IPS-20b (cell line): Measurements from ENCODE around the gene STAT6.

ENCODE experiments used
- H3K27ac ChIP-seq: one replicate; pipeline ENCODE4 v1.5.1; 2013; ENCODE audit warnings: low read length
- H3K27me3 ChIP-seq: 2 replicates; pipeline ENCODE4 v1.6.1; 2013; ENCODE audit warnings: mild to moderate bottlenecking, low read length, inconsistent platforms; ENCODE audit not compliant: insufficient read depth
- H3K36me3 ChIP-seq: 2 replicates; pipeline ENCODE4 v1.6.1; 2013; ENCODE audit warnings: low read depth, mild to moderate bottlenecking, inconsistent platforms, low read length, moderate library complexity; ENCODE audit not compliant: insufficient read depth
- H3K4me1 ChIP-seq: 2 replicates; pipeline ENCODE4 v1.6.1; 2013; ENCODE audit warnings: mild to moderate bottlenecking, control low read depth, inconsistent platforms, low read length, moderate library complexity; ENCODE audit not compliant: insufficient read depth
- H3K4me3 ChIP-seq: 2 replicates; pipeline ENCODE4 v1.5.1; 2013; ENCODE audit warnings: mild to moderate bottlenecking, low read length, inconsistent platforms
- H3K9ac ChIP-seq: 2 replicates; pipeline ENCODE4 v1.6.1; 2013; ENCODE audit warnings: low read depth, mild to moderate bottlenecking, inconsistent platforms, low read length, moderate library complexity
- H3K9me3 ChIP-seq: 2 replicates; pipeline ENCODE4 v1.6.1; 2013; ENCODE audit warnings: mild to moderate bottlenecking, low read depth, low read length, inconsistent platforms; ENCODE audit not compliant: insufficient read depth

Gene STAT6

GRCh38 chr12:57142727-57143126, 31.6 kb upstream of the STAT6 start:
- Histone ChIP-seq H3K9me3 (no peaks in the 10 kb centered on the region), H3K4me1 (peaks cover 3% of the 10 kb centered on the region; the same call in 1 of the 2 replicates), H3K36me3 (peaks cover 100% of the 10 kb centered on the region), H3K27me3 (no peaks in the 10 kb centered on the region), H3K27ac (no peak overlapping the region), H3K9ac (no peak overlapping the region), H3K4me3 (no peak overlapping the region)

- H3K9ac ChIP-seq, result no peak overlapping the region
- no peaks in the 10 kb centered on the region for H3K27me3 ChIP-seq
- H3K4me3 ChIP-seq, result no peak overlapping the region
- H3K4me1 ChIP-seq, result no peaks in the 10 kb centered on the region
- H3K27ac ChIP-seq, result no peak overlapping the region
- no peaks in the 10 kb centered on the region for H3K9me3 ChIP-seq
- H3K36me3 ChIP-seq, result peaks cover 94% of the 10 kb centered on the region
Measured at GRCh38 chr12:57142121-57142520, 31.0 kb upstream of the STAT6 start.

- Histone ChIP-seq H3K9ac (no peak overlapping the region), H3K4me3 (no peak overlapping the region), H3K4me1 (peaks cover 5% of the 10 kb centered on the region; the same call in 1 of the 2 replicates), H3K36me3 (peaks cover 85% of the 10 kb centered on the region), H3K27me3 (no peaks in the 10 kb centered on the region), H3K27ac (no peak overlapping the region), H3K9me3 (no peaks in the 10 kb centered on the region)
Measured at GRCh38 chr12:57141249-57141648, 30.1 kb upstream of the STAT6 start.

- H3K9ac ChIP-seq, result no peak overlapping the region
- H3K27ac ChIP-seq, result no peak overlapping the region
- H3K27me3 ChIP-seq, result no peaks in the 10 kb centered on the region
- peaks cover 14% of the 10 kb centered on the region for H3K4me1 ChIP-seq
- no peaks in the 10 kb centered on the region for H3K9me3 ChIP-seq
- H3K36me3 ChIP-seq, result peaks cover 73% of the 10 kb centered on the region
- no peak overlapping the region for H3K4me3 ChIP-seq
Measured at GRCh38 chr12:57139796-57140649, 28.9 kb upstream of the STAT6 start.

GRCh38 chr12:57138526-57139272, 27.5 kb upstream of the STAT6 start:
- Histone ChIP-seq H3K27me3 (no peaks in the 10 kb centered on the region), H3K9ac (no peak overlapping the region), H3K27ac (no peak overlapping the region), H3K36me3 (peaks cover 59% of the 10 kb centered on the region), H3K4me3 (no peak overlapping the region), H3K4me1 (peaks cover 23% of the 10 kb centered on the region), H3K9me3 (no peaks in the 10 kb centered on the region)

- Histone ChIP-seq H3K9me3 (no peaks in the 10 kb centered on the region), H3K27me3 (no peaks in the 10 kb centered on the region), H3K4me1 (peaks cover 51% of the 10 kb centered on the region), H3K4me3 (peak overlapping the region; percentile 57; the same call in 1 of the 2 replicates), H3K27ac (peak overlapping the region; percentile 79), H3K9ac (peak overlapping the region; percentile 78; the same call in 1 of the 2 replicates), H3K36me3 (peaks cover 35% of the 10 kb centered on the region)
Measured at GRCh38 chr12:57135527-57136326, 24.6 kb upstream of the STAT6 start.

GRCh38 chr12:57134949-57135348, 23.8 kb upstream of the STAT6 start:
- Histone ChIP-seq H3K9me3 (no peaks in the 10 kb centered on the region), H3K27ac (peak overlapping the region; percentile 79), H3K9ac (peak overlapping the region; percentile 78; the same call in 1 of the 2 replicates), H3K27me3 (no peaks in the 10 kb centered on the region), H3K4me1 (peaks cover 58% of the 10 kb centered on the region), H3K4me3 (peak overlapping the region; percentile 57; the same call in 1 of the 2 replicates), H3K36me3 (peaks cover 27% of the 10 kb centered on the region)

- Histone ChIP-seq H3K36me3 (peaks cover 17% of the 10 kb centered on the region), H3K4me1 (peaks cover 63% of the 10 kb centered on the region), H3K27ac (no peak overlapping the region), H3K4me3 (no peak overlapping the region), H3K9me3 (no peaks in the 10 kb centered on the region), H3K27me3 (no peaks in the 10 kb centered on the region), H3K9ac (no peak overlapping the region)
Measured at GRCh38 chr12:57133916-57134315, 22.8 kb upstream of the STAT6 start.

GRCh38 chr12:57133013-57133569, 21.9 kb upstream of the STAT6 start:
- Histone ChIP-seq H3K27me3 (no peaks in the 10 kb centered on the region), H3K27ac (no peak overlapping the region), H3K4me3 (peak overlapping the region; percentile 44; the same call in 1 of the 2 replicates), H3K9me3 (no peaks in the 10 kb centered on the region), H3K36me3 (peaks cover 9% of the 10 kb centered on the region), H3K4me1 (peaks cover 63% of the 10 kb centered on the region), H3K9ac (peak overlapping the region; percentile 59; the same call in 1 of the 2 replicates)

- peak overlapping the region; percentile 38 for H3K4me3 ChIP-seq
- H3K9me3 ChIP-seq, result no peaks in the 10 kb centered on the region
- peak overlapping the region; percentile 59; the same call in 1 of the 2 replicates for H3K9ac ChIP-seq
- peaks cover 63% of the 10 kb centered on the region for H3K4me1 ChIP-seq
- H3K27ac ChIP-seq, result no peak overlapping the region
- no peaks in the 10 kb centered on the region for H3K27me3 ChIP-seq
- H3K36me3 ChIP-seq, result peaks cover 5% of the 10 kb centered on the region; the same call in 1 of the 2 replicates
Measured at GRCh38 chr12:57131896-57132744, 21.0 kb upstream of the STAT6 start.
